HUES6 (cell line): Measurements from ENCODE around the gene FASLG.
"Not testable (repeated sequence)": the region's sequence is repeated elsewhere in the genome, so short reads cannot be mapped to it uniquely, and the experiment has no call there.

Source experiments
- H3K27ac ChIP-seq: 2 replicates; pipeline ENCODE4 v1.7.0; 2013; ENCODE audit warnings: low read depth, mild to moderate bottlenecking, low read length, inconsistent platforms
- H3K27me3 ChIP-seq: 2 replicates; pipeline ENCODE4 v1.6.1; 2013; ENCODE audit warnings: low read length; ENCODE audit not compliant: control insufficient read depth, insufficient read depth
- H3K36me3 ChIP-seq: 2 replicates; pipeline ENCODE4 v1.6.1; 2013; ENCODE audit warnings: low read length; ENCODE audit not compliant: control insufficient read depth, insufficient read depth
- H3K4me1 ChIP-seq: 2 replicates; pipeline ENCODE4 v1.6.1; 2013; ENCODE audit warnings: low read length; ENCODE audit not compliant: control insufficient read depth, insufficient read depth
- H3K4me3 ChIP-seq: 2 replicates; pipeline ENCODE4 v1.5.1; 2013; ENCODE audit warnings: low read depth, low read length
- H3K9ac ChIP-seq: one replicate; pipeline ENCODE4 v1.6.1; 2013; ENCODE audit warnings: mild to moderate bottlenecking, low read length
- H3K9me3 ChIP-seq: 2 replicates; pipeline ENCODE4 v1.6.1; 2013; ENCODE audit warnings: low read depth, low read length; ENCODE audit not compliant: control insufficient read depth, insufficient read depth

The FASLG gene

GRCh38 chr1:172658871-172659453 is at the start of gene FASLG:
Gene FASLG, plus strand, starts transcription at chr1:172659103. Its CDS starts 99 bp downstream, at chr1:172659202.
- Histone ChIP-seq H3K4me1 (no peaks in the 10 kb centered on the region), H3K27ac (no peak within 1 kb of the TSS), H3K9ac (no peak within 1 kb of the TSS), H3K4me3 (no peak within 1 kb of the TSS), H3K27me3 (no peaks in the 10 kb centered on the region), H3K9me3 (no peaks in the 10 kb centered on the region), H3K36me3 (no peaks in the 10 kb centered on the region)

- Histone ChIP-seq H3K9ac (no peak overlapping the region), H3K4me3 (no peak overlapping the region), H3K27ac (no peak overlapping the region), H3K9me3 (no peaks in the 10 kb centered on the region), H3K36me3 (peaks cover 26% of the 10 kb centered on the region), H3K27me3 (no peaks in the 10 kb centered on the region), H3K4me1 (no peaks in the 10 kb centered on the region)
These were observed 49.4 kb upstream of the FASLG start for GRCh38 chr1:172609528-172609927.

- Histone ChIP-seq H3K36me3 (peaks cover 23% of the 10 kb centered on the region), H3K4me3 (no peak overlapping the region), H3K27me3 (no peaks in the 10 kb centered on the region), H3K9ac (no peak overlapping the region), H3K9me3 (peaks cover 17% of the 10 kb centered on the region; the same call in 1 of the 2 replicates), H3K4me1 (no peaks in the 10 kb centered on the region), H3K27ac (no peak overlapping the region)
These were observed 46.4 kb upstream of the FASLG start for GRCh38 chr1:172612478-172612877.

- no peak overlapping the region for H3K9ac ChIP-seq
- H3K9me3 ChIP-seq, result peaks cover 24% of the 10 kb centered on the region
- no peaks in the 10 kb centered on the region for H3K27me3 ChIP-seq
- no peaks in the 10 kb centered on the region for H3K4me1 ChIP-seq
- no peak overlapping the region for H3K27ac ChIP-seq
- no peak overlapping the region for H3K4me3 ChIP-seq
- H3K36me3 ChIP-seq, result peaks cover 23% of the 10 kb centered on the region
These were observed 45.6 kb upstream of the FASLG start for GRCh38 chr1:172613294-172613693.

GRCh38 chr1:172616195-172616594 is 42.7 kb upstream of the FASLG start:
- no peaks in the 10 kb centered on the region for H3K27me3 ChIP-seq
- no peaks in the 10 kb centered on the region for H3K4me1 ChIP-seq
- peaks cover 3% of the 10 kb centered on the region; the same call in 1 of the 2 replicates for H3K36me3 ChIP-seq
- no peak overlapping the region for H3K4me3 ChIP-seq
- no peak overlapping the region for H3K9ac ChIP-seq
- peaks cover 51% of the 10 kb centered on the region for H3K9me3 ChIP-seq
- no peak overlapping the region for H3K27ac ChIP-seq

- H3K36me3 ChIP-seq, result peaks cover 3% of the 10 kb centered on the region; the same call in 1 of the 2 replicates
- no peak overlapping the region for H3K4me3 ChIP-seq
- H3K27ac ChIP-seq, result no peak overlapping the region
- H3K27me3 ChIP-seq, result no peaks in the 10 kb centered on the region
- no peak overlapping the region for H3K9ac ChIP-seq
- no peaks in the 10 kb centered on the region for H3K4me1 ChIP-seq
- H3K9me3 ChIP-seq, result peaks cover 56% of the 10 kb centered on the region
These were observed 42.3 kb upstream of the FASLG start for GRCh38 chr1:172616636-172617035.

- peaks cover 70% of the 10 kb centered on the region for H3K9me3 ChIP-seq
- H3K9ac ChIP-seq, H3K27me3 ChIP-seq, H3K4me3 ChIP-seq, H3K27ac ChIP-seq, H3K36me3 ChIP-seq, H3K4me1 ChIP-seq: not testable (repeated sequence)
These were observed 38.3 kb upstream of the FASLG start for GRCh38 chr1:172620603-172621002.

GRCh38 chr1:172622541-172622940 is 36.4 kb upstream of the FASLG start:
- Histone ChIP-seq H3K36me3 (no peaks in the 10 kb centered on the region), H3K4me1 (no peaks in the 10 kb centered on the region), H3K4me3 (no peak overlapping the region), H3K9me3 (peaks cover 54% of the 10 kb centered on the region), H3K27me3 (no peaks in the 10 kb centered on the region), H3K27ac (no peak overlapping the region), H3K9ac (no peak overlapping the region)

GRCh38 chr1:172623748-172624147 is 35.2 kb upstream of the FASLG start:
- H3K27ac ChIP-seq, result no peak overlapping the region
- H3K9ac ChIP-seq, result no peak overlapping the region
- H3K36me3 ChIP-seq, result no peaks in the 10 kb centered on the region
- no peak overlapping the region for H3K4me3 ChIP-seq
- H3K4me1 ChIP-seq, result no peaks in the 10 kb centered on the region
- no peaks in the 10 kb centered on the region for H3K27me3 ChIP-seq
- H3K9me3 ChIP-seq, result peaks cover 43% of the 10 kb centered on the region

GRCh38 chr1:172626845-172627244 is 32.1 kb upstream of the FASLG start:
- no peak overlapping the region for H3K27ac ChIP-seq
- no peaks in the 10 kb centered on the region for H3K36me3 ChIP-seq
- no peaks in the 10 kb centered on the region for H3K27me3 ChIP-seq
- H3K9ac ChIP-seq, result no peak overlapping the region
- H3K9me3 ChIP-seq, result peaks cover 19% of the 10 kb centered on the region
- H3K4me3 ChIP-seq, result no peak overlapping the region
- no peaks in the 10 kb centered on the region for H3K4me1 ChIP-seq

- H3K27ac ChIP-seq, result no peak overlapping the region
- H3K4me1 ChIP-seq, result no peaks in the 10 kb centered on the region
- no peak overlapping the region for H3K4me3 ChIP-seq
- H3K9ac ChIP-seq, result no peak overlapping the region
- H3K9me3 ChIP-seq, result peaks cover 19% of the 10 kb centered on the region
- H3K27me3 ChIP-seq, result no peaks in the 10 kb centered on the region
- no peaks in the 10 kb centered on the region for H3K36me3 ChIP-seq
These were observed 31.2 kb upstream of the FASLG start for GRCh38 chr1:172627702-172628101.
